ENCODE results near the gene TMEM59. TPM values are rescaled to one million over a fixed set of nuclear protein-coding genes. Genes with fewer than 3 reads are reported as not detected.

TMEM59 gene
- total and polyA plus RNA-seq, 4 donors = 152 to 468 (median 336) TPM

DNA sequence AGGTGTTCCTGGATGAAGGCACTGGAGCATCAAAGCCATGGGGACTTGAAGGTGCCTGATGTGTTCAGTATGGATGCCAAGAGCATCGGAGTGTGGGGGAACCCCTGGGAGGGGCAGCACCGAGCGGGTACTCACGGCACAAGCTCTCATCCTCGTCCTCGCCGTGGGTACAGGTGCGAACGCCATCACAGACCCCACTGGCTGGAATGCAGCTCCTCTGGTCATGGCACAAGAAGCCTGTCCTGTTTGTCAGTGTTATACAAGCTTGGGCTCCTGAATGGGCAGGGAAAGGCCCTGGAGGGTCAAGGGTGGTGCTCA lies 41.0 kb downstream of the TMEM59 start:
- TF ChIP-seq CTCF (IDR thresholded peaks at IDR 0.05; ENCODE audit: control extremely low read depth, extremely low read depth) = no peak
- DNase-seq (no peak), ATAC-seq (ENCODE audit: insufficient read depth, low FRiP score) (no peak)
- H3K27me3 ChIP-seq (ENCODE audit: control insufficient read depth in 3 of 3, insufficient read depth in 3 of 3, low read length in 2 of 3) = peaks cover 0 to 2% (median 0%) of the 10 kb centered on the region in 3 donors
- no peaks in the 10 kb centered on the region for H3K36me3 ChIP-seq (ENCODE audit: control insufficient read depth in 4 of 4, insufficient read depth in 4 of 4, low read length in 4 of 4)
- no peaks in the 10 kb centered on the region for H3K9me3 ChIP-seq (ENCODE audit: control insufficient read depth in 4 of 4, insufficient read depth in 3 of 4, low read length in 3 of 4)
- WGBS, 2 donors = 86 to 93% methylated on average over 9 of the region's 9 CpGs
- no peaks in the 10 kb centered on the region for H3K4me1 ChIP-seq (ENCODE audit: control insufficient read depth in 5 of 5, insufficient read depth in 5 of 5, low read length in 5 of 5)
- H3K4me3 ChIP-seq = no peak overlapping the region
- no peak overlapping the region for H3K9ac ChIP-seq (ENCODE audit: insufficient read depth in 1 of 2, low read length in 2 of 2)
- H3K27ac ChIP-seq (ENCODE audit: low read depth in 1 of 2, low read length in 1 of 2) = no peak overlapping the region

GRCh38 chr1:54011316-54012007 lies 41.5 kb downstream of the TMEM59 start:
- peaks cover 0 to 2% (median 0%) of the 10 kb centered on the region in 3 donors for H3K27me3 ChIP-seq (ENCODE audit: control insufficient read depth in 3 of 3, insufficient read depth in 3 of 3, low read length in 2 of 3)
- H3K27ac ChIP-seq (ENCODE audit: low read depth in 1 of 2, low read length in 1 of 2) = no peak overlapping the region
- H3K4me3 ChIP-seq = no peak overlapping the region
- ATAC-seq (ENCODE audit: insufficient read depth, low FRiP score) (no peak), DNase-seq (no peak)
- H3K36me3 ChIP-seq (ENCODE audit: control insufficient read depth in 4 of 4, insufficient read depth in 4 of 4, low read length in 4 of 4) = no peaks in the 10 kb centered on the region
- no peaks in the 10 kb centered on the region for H3K9me3 ChIP-seq (ENCODE audit: control insufficient read depth in 4 of 4, insufficient read depth in 3 of 4, low read length in 3 of 4)
- no peak overlapping the region for H3K9ac ChIP-seq (ENCODE audit: insufficient read depth in 1 of 2, low read length in 2 of 2)
- TF ChIP-seq CTCF (IDR thresholded peaks at IDR 0.05; ENCODE audit: control extremely low read depth, extremely low read depth) = no peak
- H3K4me1 ChIP-seq (ENCODE audit: control insufficient read depth in 5 of 5, insufficient read depth in 5 of 5, low read length in 5 of 5) = no peaks in the 10 kb centered on the region
- 85 to 89% methylated on average over 9 of the region's 9 CpGs for WGBS, 2 donors

GRCh38 chr1:54010415-54011117 lies 42.4 kb downstream of the TMEM59 start:
- no peak for TF ChIP-seq CTCF (IDR thresholded peaks at IDR 0.05; ENCODE audit: control extremely low read depth, extremely low read depth)
- Histone ChIP-seq H3K4me1 (ENCODE audit: control insufficient read depth in 5 of 5, insufficient read depth in 5 of 5, low read length in 5 of 5) (no peaks in the 10 kb centered on the region), H3K27me3 (ENCODE audit: control insufficient read depth in 3 of 3, insufficient read depth in 3 of 3, low read length in 2 of 3) (peaks cover 0 to 2% (median 0%) of the 10 kb centered on the region in 3 donors), H3K36me3 (ENCODE audit: control insufficient read depth in 4 of 4, insufficient read depth in 4 of 4, low read length in 4 of 4) (no peaks in the 10 kb centered on the region), H3K4me3 (no peak overlapping the region), H3K9me3 (ENCODE audit: control insufficient read depth in 4 of 4, insufficient read depth in 3 of 4, low read length in 3 of 4) (no peaks in the 10 kb centered on the region), H3K9ac (ENCODE audit: insufficient read depth in 1 of 2, low read length in 2 of 2) (no peak overlapping the region), H3K27ac (ENCODE audit: low read depth in 1 of 2, low read length in 1 of 2) (no peak overlapping the region)
- 70 to 82% methylated on average over 5 of the region's 5 CpGs for WGBS, 2 donors
- no peak for ATAC-seq (ENCODE audit: insufficient read depth, low FRiP score)
- DNase-seq = no peak

Data from lung (tissue), 12 donors.